NCI-H460 (cell line): ENCODE results near the gene TRIM49B. TPM values are rescaled to one million over a fixed set of nuclear protein-coding genes. Genes with fewer than 3 reads are reported as not detected.
"Not testable (repeated sequence)": the region's sequence is repeated elsewhere in the genome, so short reads cannot be mapped to it uniquely, and the experiment has no call there.

Source experiments
- DNase-seq: peaks from one replicate; pipeline ENCODE4 v3.0.0-alpha.2; 2016; ENCODE audit warnings: low read depth; ENCODE audit errors: extremely low read depth
- polyA plus RNA-seq: library from polyadenylated mRNA; depleted of rRNA; stranded (reverse); fragments of >200 nt; gene quantifications from 2 replicates; pipeline ENCODE4 v1.2.3, GENCODE V29; 2014; cell fraction: nucleus; rRNA removed
- small RNA-seq, 2 experiments: library from RNA; depleted of rRNA; stranded (forward); fragments of <200 nt; gene quantifications; one replicate each; pipeline ENCODE3, GENCODE V24; 2014
- total RNA-seq: library from RNA; depleted of rRNA; stranded (reverse); fragments of >200 nt; shearing (Covaris generic); gene quantifications from 2 replicates; pipeline ENCODE4 v1.2.3, GENCODE V29; 2014; rRNA removed

The TRIM49B gene, protein sequence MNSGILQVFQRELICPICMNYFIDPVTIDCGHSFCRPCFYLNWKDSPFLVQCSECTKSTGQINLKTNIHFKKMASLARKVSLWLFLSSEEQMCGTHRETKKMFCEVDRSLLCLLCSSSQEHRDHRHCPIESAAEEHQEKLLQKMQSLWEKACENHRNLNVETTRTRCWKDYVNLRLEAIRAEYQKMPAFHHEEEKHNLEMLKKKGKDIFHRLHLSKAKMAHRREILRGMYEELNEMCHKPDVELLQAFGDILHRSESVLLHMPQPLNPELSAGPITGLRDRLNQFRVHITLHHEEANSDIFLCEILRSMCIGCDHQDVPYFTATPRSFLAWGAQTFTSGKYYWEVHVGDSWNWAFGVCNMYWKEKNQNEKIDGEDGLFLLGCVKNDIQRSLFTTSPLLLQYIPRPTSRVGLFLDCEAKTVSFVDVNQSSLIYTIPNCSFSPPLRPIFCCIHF
- total RNA-seq, result not detected in 2 replicates
- polyA plus RNA-seq, result not detected in 2 replicates

DNA sequence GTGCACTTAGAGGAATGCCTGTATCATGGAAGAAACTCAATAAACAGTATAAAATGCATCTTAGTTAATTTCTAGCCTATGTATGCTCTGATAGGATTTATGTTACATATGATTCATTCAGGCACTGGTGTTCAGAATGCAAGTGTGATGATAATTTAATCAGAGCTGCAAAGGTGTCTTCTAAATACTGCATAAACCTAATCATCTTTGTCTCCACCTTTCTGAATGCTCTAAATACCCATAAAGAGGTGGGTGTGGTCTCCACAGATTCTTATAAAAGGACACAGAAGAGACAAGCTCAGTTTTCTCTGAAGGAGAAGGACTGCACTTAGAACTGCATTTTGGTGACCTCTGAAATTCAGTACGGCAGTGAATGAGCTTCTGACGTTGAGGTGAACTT, at the start of gene TRIM49B:
TSS of gene TRIM49B (plus strand) at position 301 of the 400 bp plus-strand sequence. CDS start 2,777 bp downstream, outside the sequence.
- not testable (repeated sequence) for DNase-seq

DNA sequence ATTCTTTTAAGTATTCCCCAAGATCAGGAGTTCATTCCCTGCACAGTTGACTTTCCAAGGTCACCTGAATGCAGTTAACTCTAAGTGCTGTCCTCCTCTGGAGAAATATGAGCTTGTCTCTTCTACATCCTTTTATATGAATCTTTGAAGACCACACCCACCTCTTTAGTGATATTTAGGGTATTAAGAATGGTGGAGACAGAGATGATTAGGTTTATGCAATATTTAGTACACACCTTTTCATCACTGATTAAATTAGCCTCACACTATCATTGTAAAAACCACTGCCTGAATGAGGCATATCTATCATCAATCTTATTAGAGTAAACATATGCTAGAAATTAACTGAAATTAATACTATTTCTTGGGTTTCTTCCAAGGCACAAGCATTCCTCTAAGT, 44.8 kb upstream of the TRIM49B start, which contains the start of gene TRIM51G:
TSS of gene TRIM51G (minus strand) at position 101 of the 400 bp plus-strand sequence. CDS start 2,190 bp downstream, outside the sequence.
- DNase-seq, result not testable (repeated sequence)

DNA sequence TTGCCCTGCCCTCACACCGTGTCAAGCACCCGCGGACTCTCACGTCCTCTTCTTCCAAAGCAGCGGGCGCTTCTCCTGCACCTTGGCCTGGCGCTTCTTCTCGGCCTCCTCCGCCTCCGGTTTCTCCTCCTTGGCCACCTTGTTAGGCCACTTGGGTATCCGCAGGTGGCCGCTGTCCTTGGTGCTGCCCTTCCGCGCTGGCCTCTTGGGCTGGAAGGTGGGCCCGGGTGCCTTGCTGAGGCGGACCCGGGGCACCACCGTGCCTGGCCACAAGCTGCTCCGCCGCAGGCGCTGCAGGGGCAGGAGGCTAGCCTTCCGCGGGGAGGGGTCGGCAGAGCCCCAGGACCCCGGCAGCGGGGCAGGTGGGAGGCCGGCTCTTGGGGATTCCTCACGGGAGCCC, 19.6 kb downstream of the TRIM49B start:
- not testable (repeated sequence) for DNase-seq

DNA sequence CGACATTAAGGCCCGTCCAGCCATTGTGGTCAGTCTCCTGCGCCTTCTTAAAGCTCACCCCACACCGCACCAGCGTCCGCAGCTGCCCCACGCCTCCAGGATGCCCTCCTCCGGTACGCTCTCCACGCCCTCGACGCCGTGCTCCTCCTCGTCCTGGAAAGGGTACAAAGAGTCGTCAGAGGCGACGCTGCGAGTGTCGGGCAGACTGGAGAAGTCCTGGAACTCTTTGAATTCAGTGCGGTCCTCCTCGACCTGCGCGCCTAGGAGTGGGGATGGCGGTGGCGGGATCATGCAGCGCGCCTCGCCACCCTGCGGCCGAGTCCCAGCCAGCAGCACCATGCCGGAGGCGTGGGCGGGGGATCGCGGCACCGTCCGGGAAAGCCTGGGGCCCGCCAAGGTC, 21.2 kb downstream of the TRIM49B start:
- not testable (repeated sequence) for DNase-seq

DNA sequence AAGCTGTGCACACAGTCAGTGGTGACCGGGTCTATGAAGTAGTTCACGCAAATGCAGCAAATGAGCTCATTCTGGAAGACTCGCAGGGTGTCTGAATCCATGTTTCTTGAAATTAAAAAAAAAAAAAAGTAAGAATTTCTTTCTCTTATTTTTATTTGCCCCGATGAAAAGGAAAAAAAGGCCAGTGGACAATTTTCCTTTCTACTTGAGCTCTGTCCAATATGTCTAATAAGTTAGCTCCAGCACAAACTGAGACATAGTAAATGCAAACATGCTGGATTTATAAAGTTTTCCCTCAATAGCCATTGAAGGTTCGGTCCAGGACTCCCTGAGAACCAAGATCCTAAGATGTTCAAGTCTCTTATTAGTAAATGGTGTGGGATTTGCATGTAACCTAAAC, 30.4 kb downstream of the TRIM49B start, which contains the start of gene TRIM64C:
TSS of gene TRIM64C (minus strand) at position 101 of the 400 bp plus-strand sequence. CDS start at position 101, 0 bp downstream.
- DNase-seq, result not testable (repeated sequence)

DNA sequence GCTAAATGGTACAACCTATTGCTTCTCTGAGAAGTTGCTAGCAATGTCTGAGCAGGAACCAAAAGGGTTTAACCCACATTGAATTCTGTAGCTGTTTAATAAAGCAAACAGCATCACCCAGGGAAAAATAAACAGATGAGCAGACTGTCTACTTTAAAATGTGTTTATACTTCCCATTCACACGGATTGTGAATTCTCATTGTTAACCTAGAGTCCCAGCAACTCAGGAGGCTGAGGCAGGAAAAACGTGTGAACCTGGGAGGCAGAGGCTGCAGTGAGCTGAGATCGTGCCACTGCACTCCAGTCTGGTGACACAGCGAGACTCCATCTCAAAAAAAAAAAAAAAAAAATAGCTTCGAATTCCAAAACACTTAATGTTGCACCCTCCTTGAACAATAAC, 41.3 kb downstream of the TRIM49B start:
- DNase-seq, result not testable (repeated sequence)

Small RNAs within 50 kb of the gene (small RNA-seq; reads per million reads assigned to genes)
- gene AC084851.1, result 0 reads per million in 2 experiments

Other genes starting within 250 kb of the TRIM49B start
- gene TRIM51G, start 44.9 kb upstream of the TRIM49B start, total RNA-seq, result not detected in 2 replicates
- gene TRIM64C, start 30.3 kb downstream of the TRIM49B start, total RNA-seq, result not detected in 2 replicates
- not detected in 2 replicates for gene FOLH1, start 179.8 kb downstream of the TRIM49B start, total RNA-seq